Liver (tissue), 9 donors: ENCODE data around the gene SUGCT. TPM values are rescaled to one million over a fixed set of nuclear protein-coding genes. Genes with fewer than 3 reads are reported as not detected.

Experiments
- DNase-seq: peaks from one replicate; pipeline ENCODE4 v3.0.0-alpha.2; 2017; ENCODE audit warnings: low spot score
- H3K27ac ChIP-seq, 2 donors: one replicate each; pipeline ENCODE4 v1.7.0; 2013; ENCODE audit warnings: inconsistent platforms in 2 of 2, low read length in 2 of 2, control low read depth in 1 of 2, low read depth in 1 of 2, mild to moderate bottlenecking in 1 of 2
- H3K27me3 ChIP-seq, 4 donors: one replicate each; pipeline versions ENCODE4 v1.6.1 to v1.7.0; 2013; ENCODE audit warnings: low read length in 3 of 4, inconsistent platforms in 1 of 4, mild to moderate bottlenecking in 1 of 4, moderate library complexity in 1 of 4; ENCODE audit not compliant: control insufficient read depth in 4 of 4, insufficient read depth in 4 of 4
- H3K36me3 ChIP-seq, 4 donors: one replicate each; pipeline versions ENCODE4 v1.6.1 to v1.7.0; 2013; ENCODE audit warnings: low read length in 3 of 4, mild to moderate bottlenecking in 3 of 4, low read depth in 1 of 4, moderate library complexity in 1 of 4; ENCODE audit not compliant: control insufficient read depth in 4 of 4, insufficient read depth in 3 of 4
- H3K4me1 ChIP-seq, 4 donors: one replicate each; pipeline versions ENCODE4 v1.6.1 to v1.7.0; 2013; ENCODE audit warnings: low read length in 3 of 4, mild to moderate bottlenecking in 3 of 4, moderate library complexity in 1 of 4; ENCODE audit not compliant: control insufficient read depth in 4 of 4, insufficient read depth in 4 of 4
- H3K4me3 ChIP-seq, 3 donors: one replicate each; pipeline versions ENCODE4 v1.6.1 to v1.7.0; 2013; ENCODE audit warnings: low read length in 3 of 3, control low read depth in 1 of 3, low read depth in 1 of 3, mild to moderate bottlenecking in 1 of 3
- H3K9ac ChIP-seq, 2 donors: one replicate each; pipeline ENCODE4 v1.7.0; 2013; ENCODE audit warnings: low read length in 2 of 2, mild to moderate bottlenecking in 2 of 2, moderate library complexity in 2 of 2, control low read depth in 1 of 2, low read depth in 1 of 2
- H3K9me3 ChIP-seq, 4 donors: one replicate each; pipeline versions ENCODE4 v1.6.1 to v1.7.0; 2013; ENCODE audit warnings: low read length in 3 of 4; ENCODE audit not compliant: control insufficient read depth in 4 of 4
- ATF3 ChIP-seq: IDR thresholded peaks from 2 replicates; pipeline ENCODE4 v1.6.1; 2016; ENCODE audit warnings: antibody characterized with exemption
- CTCF ChIP-seq: fragments of 150-350 bp; IDR thresholded peaks from 2 replicates; pipeline ENCODE4 v1.5.1; 2017; ENCODE audit warnings: improper control_type of control experiment, low read depth, low read length; ENCODE audit not compliant: missing input control
- EGR1 ChIP-seq, 2 donors: IDR thresholded peaks; 2 replicates each; pipeline ENCODE4 v1.6.1; 2016 to 2018; ENCODE audit warnings: antibody characterized with exemption in 2 of 2, low read depth in 2 of 2
- FOXA1 ChIP-seq: IDR thresholded peaks from 2 replicates; pipeline ENCODE4 v1.6.1; 2016; ENCODE audit warnings: antibody characterized with exemption
- FOXA2 ChIP-seq: IDR thresholded peaks from 2 replicates; pipeline ENCODE4 v1.6.1; 2016; ENCODE audit warnings: antibody characterized with exemption
- GABPA ChIP-seq, 2 donors: IDR thresholded peaks in 1 of 2; conservative IDR thresholded peaks in 1 of 2; 2 replicates each; pipeline ENCODE4 v1.6.1; 2016; ENCODE audit warnings: antibody characterized with exemption in 2 of 2, mild to moderate bottlenecking in 1 of 2, moderate library complexity in 1 of 2
- HNF4A ChIP-seq, 2 donors: conservative IDR thresholded peaks; 2 replicates each; pipeline ENCODE4 v1.6.1; 2016; ENCODE audit warnings: antibody characterized with exemption in 2 of 2, mild to moderate bottlenecking in 2 of 2
- HNF4G ChIP-seq: IDR thresholded peaks from 2 replicates; pipeline ENCODE4 v1.6.1; 2016; ENCODE audit warnings: antibody characterized with exemption
- JUND ChIP-seq, 2 donors: IDR thresholded peaks; 2 replicates each; pipeline ENCODE4 v1.6.1; 2016; ENCODE audit warnings: antibody characterized with exemption in 2 of 2
- MAX ChIP-seq: IDR thresholded peaks from 2 replicates; pipeline ENCODE4 v1.6.1; 2016; ENCODE audit warnings: antibody characterized with exemption
- NR2F2 ChIP-seq: IDR thresholded peaks from 2 replicates; pipeline ENCODE4 v1.6.1; 2016; ENCODE audit warnings: antibody characterized with exemption
- RAD21 ChIP-seq, 2 donors: IDR thresholded peaks; 2 replicates each; pipeline ENCODE4 v1.6.1; 2016; ENCODE audit warnings: antibody characterized with exemption in 2 of 2, mild to moderate bottlenecking in 2 of 2
- REST ChIP-seq: IDR thresholded peaks from 2 replicates; pipeline ENCODE4 v1.6.1; 2016; ENCODE audit warnings: antibody characterized with exemption, mild to moderate bottlenecking
- SP1 ChIP-seq: IDR thresholded peaks from 2 replicates; pipeline ENCODE4 v1.6.1; 2018; ENCODE audit warnings: antibody characterized with exemption, mild to moderate bottlenecking
- TAF1 ChIP-seq: conservative IDR thresholded peaks from 2 replicates; pipeline ENCODE4 v1.6.1; 2016; ENCODE audit warnings: antibody characterized with exemption, mild to moderate bottlenecking
- YY1 ChIP-seq: IDR thresholded peaks from 2 replicates; pipeline ENCODE4 v1.6.1; 2016; ENCODE audit warnings: antibody characterized with exemption, mild to moderate bottlenecking
- ZBTB33 ChIP-seq: IDR thresholded peaks from 2 replicates; pipeline ENCODE4 v1.6.1; 2016; ENCODE audit warnings: antibody characterized with exemption
- WGBS: extraction: QIAGEN DNeasy Blood & Tissue Kit; methylation state at CpG from one replicate; pipeline ENCODE4 v1.1.7; 2013; 5-methylcytosine and 5-hydroxymethylcytosine counted together
- polyA plus RNA-seq, 2 donors: library from polyadenylated mRNA; stranded (reverse) in 1 of 2; unstranded in 1 of 2; fragments of 200-250 nt in 1 of 2; fragments of >200 nt in 1 of 2; fragmentation: Nextera tagmentation in 1 of 2; extraction: Ambion mirVana in 1 of 2; gene quantifications; one replicate each; pipeline versions ENCODE4 v1.2.1 to v1.2.3, GENCODE V29; 2013 to 2015
- total RNA-seq, 2 donors: library from RNA; depleted of rRNA; stranded (reverse); fragments of >200 nt; gene quantifications; one replicate each; pipeline ENCODE4 v1.2.3, GENCODE V29; 2014
- donor health status: healthy.
- donor health status: healthy.
- donor health status: healthy.
- donor health status: healthy.
- donor health status: healthy.

Gene SUGCT
- total and polyA plus RNA-seq, 4 donors = 6.2 to 11.9 (median 9.9) TPM

- H3K4me1 ChIP-seq = peaks cover 3 to 24% (median 10%) of the 10 kb centered on the region in 4 donors
- WGBS = 96% methylated on average over 1 of the region's 1 CpG
- DNase-seq = no peak
These were observed 266.6 kb downstream of the SUGCT start for GRCh38 chr7:40401406-40401805.

GRCh38 chr7:40402661-40403060 lies 267.9 kb downstream of the SUGCT start:
- Histone ChIP-seq H3K4me3 (no peak overlapping the region), H3K36me3 (no peaks in the 10 kb centered on the region), H3K4me1 (peaks cover 3 to 24% (median 10%) of the 10 kb centered on the region in 4 donors), H3K9me3 (peaks cover 0 to 4% (median 0%) of the 10 kb centered on the region in 4 donors), H3K27me3 (no peaks in the 10 kb centered on the region), H3K27ac (no peak overlapping the region), H3K9ac (no peak overlapping the region)
- 47% methylated on average over 5 of the region's 5 CpGs for WGBS
- DNase-seq = no peak
- TF ChIP-seq FOXA2 = no peak
- no peak for TF ChIP-seq REST
- TF ChIP-seq RAD21 (IDR thresholded peaks at IDR 0.05) = no peak
- no peak for TF ChIP-seq SP1
- no peak for TF ChIP-seq HNF4A (conservative IDR thresholded peaks at IDR 0.05)
- no peak for TF ChIP-seq FOXA1
- TF ChIP-seq CTCF = no peak
- TF ChIP-seq GABPA (IDR thresholded peaks at IDR 0.05 in 1 of 2, conservative IDR thresholded peaks at IDR 0.05 in 1 of 2) = no peak
- no peak for TF ChIP-seq JUND (IDR thresholded peaks at IDR 0.05)
- TF ChIP-seq YY1 = no peak

More at GRCh38 chr7:40401406-40401805, 266.6 kb downstream of the SUGCT start:
- Histone ChIP-seq H3K9me3 (peaks cover 0 to 4% (median 0%) of the 10 kb centered on the region in 4 donors), H3K36me3 (no peaks in the 10 kb centered on the region), H3K27me3 (no peaks in the 10 kb centered on the region), H3K9ac (no peak overlapping the region), H3K27ac (no peak overlapping the region), H3K4me3 (no peak overlapping the region)
- TF ChIP-seq GABPA (IDR thresholded peaks at IDR 0.05 in 1 of 2, conservative IDR thresholded peaks at IDR 0.05 in 1 of 2) = no peak
- no peak for TF ChIP-seq HNF4A (conservative IDR thresholded peaks at IDR 0.05)
- TF ChIP-seq FOXA2 = no peak
- no peak for TF ChIP-seq MAX
- no peak for TF ChIP-seq JUND (IDR thresholded peaks at IDR 0.05)
- no peak for TF ChIP-seq ZBTB33
- no peak for TF ChIP-seq RAD21 (IDR thresholded peaks at IDR 0.05)
- no peak for TF ChIP-seq NR2F2
- TF ChIP-seq CTCF = no peak
- TF ChIP-seq TAF1 = no peak
- no peak for TF ChIP-seq YY1
- TF ChIP-seq HNF4G = no peak
- no peak for TF ChIP-seq FOXA1
- TF ChIP-seq EGR1 (IDR thresholded peaks at IDR 0.05; ENCODE audit: low read depth in 2 of 2) = no peak
- no peak for TF ChIP-seq SP1
- no peak for TF ChIP-seq ATF3
